ENCODE data around the gene VPS33B. TPM values are rescaled to one million over a fixed set of nuclear protein-coding genes. Genes with fewer than 3 reads are reported as not detected.

The VPS33B gene
- total and polyA plus RNA-seq, 2 of the 8 experiments (the other 6 are each of a cell fraction or from before 2014, with no cell fraction given): 11.8 to 17.3 TPM

- TF ChIP-seq CHD2 (IDR thresholded peaks at IDR 0.05; ENCODE audit: low read length): no peak
- no peak for TF ChIP-seq ATF3 (IDR thresholded peaks at IDR 0.05; ENCODE audit: insufficient read depth, low read depth, low read length)
- TF ChIP-seq FOSL1 (IDR thresholded peaks at IDR 0.05; ENCODE audit: insufficient read depth, low read depth, low read length): no peak
- no peak for TF ChIP-seq TAF1 (IDR thresholded peaks at IDR 0.05; ENCODE audit: low read depth, low read length)
Measured at GRCh38 chr15:90998737-90999136, 23.7 kb downstream of the VPS33B start (continued).

Data from H1 (cell line).